ENCODE measurements around the gene FZD2.
"Not testable (repeated sequence)": the region's sequence is repeated elsewhere in the genome, so short reads cannot be mapped to it uniquely, and the experiment has no call there.

FZD2 gene

GRCh38 chr17:44575403-44575802 is 18.1 kb downstream of the FZD2 start:
- no peak for DNase-seq (ENCODE audit: low read depth in 2 of 2)

- no peak for DNase-seq (ENCODE audit: low read depth in 2 of 2)
These were observed 21.7 kb downstream of the FZD2 start for GRCh38 chr17:44578947-44579346.

GRCh38 chr17:44581868-44582267 is 24.6 kb downstream of the FZD2 start:
- no peak for DNase-seq (ENCODE audit: low read depth in 2 of 2)

GRCh38 chr17:44584443-44584842 is 27.2 kb downstream of the FZD2 start:
- DNase-seq (ENCODE audit: low read depth in 2 of 2): no peak

- DNase-seq (ENCODE audit: low read depth in 2 of 2): no peak
These were observed 28.0 kb downstream of the FZD2 start for GRCh38 chr17:44585315-44585714.

- no peak for DNase-seq (ENCODE audit: low read depth in 2 of 2)
These were observed 30.1 kb downstream of the FZD2 start for GRCh38 chr17:44587339-44587738.

- no peak for DNase-seq (ENCODE audit: low read depth in 2 of 2)
These were observed 32.2 kb downstream of the FZD2 start for GRCh38 chr17:44589316-44590071.

- not testable (repeated sequence) for DNase-seq (ENCODE audit: low read depth in 2 of 2)
These were observed 32.8 kb downstream of the FZD2 start for GRCh38 chr17:44590072-44590462.

GRCh38 chr17:44590762-44591161 is 33.5 kb downstream of the FZD2 start:
- not testable (repeated sequence) for DNase-seq (ENCODE audit: low read depth in 2 of 2)

GRCh38 chr17:44591206-44591605 is 33.9 kb downstream of the FZD2 start:
- DNase-seq (ENCODE audit: low read depth in 2 of 2): no peak

- DNase-seq (ENCODE audit: low read depth in 2 of 2): no peak
These were observed 35.9 kb downstream of the FZD2 start for GRCh38 chr17:44593156-44593555.

GRCh38 chr17:44595216-44595775 is 38.0 kb downstream of the FZD2 start:
- DNase-seq (ENCODE audit: low read depth in 2 of 2): no peak

- no peak for DNase-seq (ENCODE audit: low read depth in 2 of 2)
These were observed 41.0 kb downstream of the FZD2 start for GRCh38 chr17:44598329-44598728.

GRCh38 chr17:44598932-44599297 is 41.6 kb downstream of the FZD2 start:
- no peak for DNase-seq (ENCODE audit: low read depth in 2 of 2)

GRCh38 chr17:44599298-44600175 is 42.3 kb downstream of the FZD2 start:
- DNase-seq (ENCODE audit: low read depth in 2 of 2): no peak

- no peak for DNase-seq (ENCODE audit: low read depth in 2 of 2)
These were observed 44.3 kb downstream of the FZD2 start for GRCh38 chr17:44601539-44601938.

- DNase-seq (ENCODE audit: low read depth in 2 of 2): no peak
These were observed 44.7 kb downstream of the FZD2 start for GRCh38 chr17:44601973-44602372.

GRCh38 chr17:44602390-44602789 is 45.1 kb downstream of the FZD2 start:
- no peak for DNase-seq (ENCODE audit: low read depth in 2 of 2)

GRCh38 chr17:44602970-44603369 is 45.7 kb downstream of the FZD2 start:
- DNase-seq (ENCODE audit: low read depth in 2 of 2): no peak

- no peak for DNase-seq (ENCODE audit: low read depth in 2 of 2)
These were observed 47.0 kb downstream of the FZD2 start for GRCh38 chr17:44604116-44604761.

GRCh38 chr17:44604768-44605485 is 47.6 kb downstream of the FZD2 start:
- no peak for DNase-seq (ENCODE audit: low read depth in 2 of 2)

- no peak for DNase-seq (ENCODE audit: low read depth in 2 of 2)
These were observed 49.4 kb downstream of the FZD2 start for GRCh38 chr17:44606658-44607057.

Measured in stimulated activated CD4-positive, alpha-beta T cell treated with anti-CD3 and anti-CD28 coated beads, Interleukin-1b, Interleukin-23, amount 100 ng/mL, for 1 hour (primary cell).